Esophagus muscularis mucosa (tissue), 4 donors: ENCODE data around the gene OR2T27. TPM values are rescaled to one million over a fixed set of nuclear protein-coding genes. Genes with fewer than 3 reads are reported as not detected.
"Not testable (repeated sequence)": the region's sequence is repeated elsewhere in the genome, so short reads cannot be mapped to it uniquely, and the experiment has no call there.

Experiments used
- DNase-seq: peaks from one replicate; pipeline ENCODE4 v3.0.0-alpha.2; 2017; ENCODE audit errors: extremely low spot score
- H3K27ac ChIP-seq, 4 donors: fragments of 200-600 bp; sonication (generic); replicated peaks in 1 of 4; 1 replicate in 3 of 4; 2 replicates in 1 of 4; pipeline ENCODE4 v1.5.1; 2016 to 2019; ENCODE audit warnings: mild to moderate bottlenecking in 1 of 4
- H3K27me3 ChIP-seq, 4 donors: fragments of 200-600 bp; sonication (generic); one replicate each; pipeline versions ENCODE4 v1.5.1 to v1.6.0; 2016 to 2019
- H3K36me3 ChIP-seq, 4 donors: fragments of 200-600 bp; sonication (generic); one replicate each; pipeline ENCODE4 v1.5.1; 2016 to 2019
- H3K4me1 ChIP-seq, 4 donors: fragments of 200-600 bp; sonication (generic); one replicate each; pipeline ENCODE4 v1.5.1; 2016 to 2019
- H3K4me3 ChIP-seq, 4 donors: fragments of 200-600 bp; sonication (generic); 1 replicate in 2 of 4; 2 replicates in 2 of 4; pipeline ENCODE4 v1.5.1; 2016 to 2019; ENCODE audit warnings: mild to moderate bottlenecking in 4 of 4, moderate library complexity in 1 of 4
- H3K9me3 ChIP-seq, 4 donors: fragments of 200-600 bp; sonication (generic); 1 replicate in 3 of 4; 2 replicates in 1 of 4; pipeline ENCODE4 v1.5.1; 2016 to 2019
- CTCF ChIP-seq, 3 experiments: fragments of 200-600 bp in 2 of 3; fragments of 450-650 bp in 1 of 3; sonication (generic) in 2 of 3; IDR thresholded peaks; one replicate each; pipeline ENCODE4 v1.5.1; 2017 to 2019; ENCODE audit warnings: antibody characterized with exemption in 3 of 3, mild to moderate bottlenecking in 2 of 3, moderate library complexity in 1 of 3
- EP300 ChIP-seq: sonication (generic); formaldehyde crosslinking; IDR thresholded peaks from one replicate; pipeline ENCODE4 v1.6.1; 2017; ENCODE audit warnings: antibody characterized with exemption
- POLR2A ChIP-seq: fragments of 450-650 bp; IDR thresholded peaks from one replicate; pipeline ENCODE4 v1.6.1; 2017; ENCODE audit warnings: antibody characterized with exemption, moderate library complexity, mild to moderate bottlenecking, low read depth
- POLR2AphosphoS5 ChIP-seq, 2 donors: sonication (generic); formaldehyde crosslinking; IDR thresholded peaks; one replicate each; pipeline ENCODE4 v1.6.1; 2017; ENCODE audit warnings: antibody characterized with exemption in 2 of 2
- WGBS: methylation state at CpG from one replicate; pipeline ENCODE4 v1.1.5; 2018; 5-methylcytosine and 5-hydroxymethylcytosine counted together
- intact Hi-C: fragments of 100-400 bp; cut with DNase I; formaldehyde crosslinking; loops from one replicate; pipeline ENCODE4 v1.15.1; 2023
- total RNA-seq, 4 donors: library from RNA; depleted of rRNA; stranded (reverse); fragments of >200 nt; gene quantifications; one replicate each; pipeline versions ENCODE4 v1.1.0 to v1.2.1, GENCODE V29; 2016

The OR2T27 gene
- total RNA-seq, result not detected

- H3K27me3 ChIP-seq, H3K9me3 ChIP-seq, intact Hi-C loops, H3K36me3 ChIP-seq, H3K4me3 ChIP-seq, H3K4me1 ChIP-seq, DNase-seq, H3K27ac ChIP-seq: not testable (repeated sequence)
- 80% methylated on average over 1 of the region's 3 CpGs for WGBS
These were observed at the start of gene OR2T27 for GRCh38 chr1:248655354-248655753. OR2T27 (minus strand) TSS chr1:248655528; CDS start chr1:248650884, 4,644 bp downstream.

- WGBS, result 85% methylated on average over 1 of the region's 2 CpGs
- no peaks in the 10 kb centered on the region for H3K4me1 ChIP-seq
- intact Hi-C loops, result no loop called here
- peaks cover 0 to 8% (median 0%) of the 10 kb centered on the region in 4 donors for H3K27me3 ChIP-seq
- no peak for TF ChIP-seq POLR2A
- TF ChIP-seq POLR2AphosphoS5 (IDR thresholded peaks at IDR 0.05), result no peak
- TF ChIP-seq CTCF (IDR thresholded peaks at IDR 0.05), result no peak
- no peak for TF ChIP-seq EP300
- H3K4me3 ChIP-seq, result no peak overlapping the region
- H3K36me3 ChIP-seq, result no peaks in the 10 kb centered on the region
- H3K9me3 ChIP-seq, result no peaks in the 10 kb centered on the region
- no peak for DNase-seq
- H3K27ac ChIP-seq, result no peak overlapping the region
These were observed 49.3 kb upstream of the OR2T27 start for GRCh38 chr1:248704606-248705005.

GRCh38 chr1:248703674-248704073 is 48.3 kb upstream of the OR2T27 start:
- Histone ChIP-seq H3K4me1 (no peaks in the 10 kb centered on the region), H3K27ac (no peak overlapping the region), H3K4me3 (no peak overlapping the region), H3K36me3 (no peaks in the 10 kb centered on the region), H3K27me3 (peaks cover 0 to 2% (median 0%) of the 10 kb centered on the region in 4 donors), H3K9me3 (no peaks in the 10 kb centered on the region)
- WGBS, result 67% methylated on average over 2 of the region's 2 CpGs
- DNase-seq, result no peak
- TF ChIP-seq POLR2A, result no peak
- no peak for TF ChIP-seq POLR2AphosphoS5 (IDR thresholded peaks at IDR 0.05)
- TF ChIP-seq CTCF (IDR thresholded peaks at IDR 0.05), result no peak
- no peak for TF ChIP-seq EP300
- intact Hi-C loops, result no loop called here

- intact Hi-C loops, result no loop called here
- Histone ChIP-seq H3K9me3 (no peaks in the 10 kb centered on the region), H3K4me3 (no peak within 1 kb of the TSS), H3K27ac (no peak within 1 kb of the TSS), H3K4me1 (no peaks in the 10 kb centered on the region), H3K27me3 (no peaks in the 10 kb centered on the region), H3K36me3 (no peaks in the 10 kb centered on the region)
- no peak for DNase-seq
- TF ChIP-seq CTCF (IDR thresholded peaks at IDR 0.05), result no peak
- TF ChIP-seq POLR2A, result no peak
- TF ChIP-seq EP300, result no peak
- TF ChIP-seq POLR2AphosphoS5 (IDR thresholded peaks at IDR 0.05), result no peak
- 64% methylated on average over 1 of the region's 1 CpG for WGBS
These were observed 47.4 kb upstream of the OR2T27 start, which contains the start of gene OR14I1 for GRCh38 chr1:248702714-248703113. OR14I1 (minus strand) TSS chr1:248702766.

- Histone ChIP-seq H3K36me3 (no peaks in the 10 kb centered on the region), H3K27ac (no peak overlapping the region), H3K9me3 (no peaks in the 10 kb centered on the region), H3K4me1 (peaks cover 0 to 14% (median 4%) of the 10 kb centered on the region in 4 donors), H3K27me3 (no peaks in the 10 kb centered on the region), H3K4me3 (no peak overlapping the region)
- intact Hi-C loops, result no loop called here
- DNase-seq, result no peak
- no peak for TF ChIP-seq POLR2A
- no peak for TF ChIP-seq EP300
- no peak for TF ChIP-seq POLR2AphosphoS5 (IDR thresholded peaks at IDR 0.05)
- TF ChIP-seq CTCF (IDR thresholded peaks at IDR 0.05), result no peak
- 49% methylated on average over 1 of the region's 1 CpG for WGBS
These were observed 43.8 kb upstream of the OR2T27 start for GRCh38 chr1:248699099-248699498.
